GM12891 (cell line): ENCODE measurements around the gene THRA.
A peak's percentile ranks its signal among the peaks of the same experiment; 100 is the strongest.

Experiments
- POLR2A ChIP-seq: IDR thresholded peaks from 2 replicates; pipeline ENCODE4 v1.6.1; 2011; ENCODE audit warnings: low read depth, low read length, control low read depth
- POLR2AphosphoS5 ChIP-seq: IDR thresholded peaks from 2 replicates; pipeline ENCODE4 v1.6.1; 2011; ENCODE audit warnings: low read depth, low read length, control low read depth
- SPI1 ChIP-seq: IDR thresholded peaks from 2 replicates; pipeline ENCODE4 v1.6.1; 2011; ENCODE audit warnings: low read depth, low read length, control low read depth
- TAF1 ChIP-seq: IDR thresholded peaks from 2 replicates; pipeline ENCODE4 v1.6.1; 2011; ENCODE audit warnings: low read depth, low read length, control low read depth

DNA sequence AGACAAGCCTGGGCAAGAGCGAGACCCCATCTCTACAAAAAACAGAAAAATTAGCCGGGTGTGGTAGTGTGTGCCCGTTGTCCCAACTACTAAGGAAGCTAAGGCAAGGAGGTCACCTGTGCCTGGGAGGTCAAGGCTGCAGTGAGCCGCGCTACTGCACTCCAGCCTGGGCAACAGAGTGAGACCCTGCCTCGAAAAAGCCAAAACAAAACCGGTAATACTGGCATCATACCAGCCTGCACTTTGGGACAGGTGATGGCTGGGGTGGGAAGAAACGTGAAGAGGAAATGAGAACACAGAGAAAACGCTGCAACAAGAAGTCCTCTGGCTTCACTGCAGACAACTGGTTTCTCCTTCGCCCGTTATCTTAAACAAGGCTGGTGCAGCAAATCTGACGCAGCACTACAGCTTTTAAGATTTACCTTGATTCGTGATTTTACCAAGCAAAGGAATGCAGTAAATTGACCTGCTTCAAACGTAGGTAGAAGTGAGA is 76.8 kb downstream of the THRA start:
- TF ChIP-seq SPI1 (peak; percentile 66), POLR2A (no peak), TAF1 (no peak), POLR2AphosphoS5 (no peak)
